Stimulated activated CD4-positive, alpha-beta T cell treated with anti-CD3 and anti-CD28 coated beads, TNF-alpha, amount 100 ng/mL, for 4 hours (primary cell): ENCODE data around the gene GGA1.

Experiments used
- DNase-seq, 3 experiments: peaks; one replicate each; pipeline ENCODE4 v3.0.0-alpha.2; 2020; ENCODE audit warnings: low read depth in 3 of 3

The GGA1 gene

DNA sequence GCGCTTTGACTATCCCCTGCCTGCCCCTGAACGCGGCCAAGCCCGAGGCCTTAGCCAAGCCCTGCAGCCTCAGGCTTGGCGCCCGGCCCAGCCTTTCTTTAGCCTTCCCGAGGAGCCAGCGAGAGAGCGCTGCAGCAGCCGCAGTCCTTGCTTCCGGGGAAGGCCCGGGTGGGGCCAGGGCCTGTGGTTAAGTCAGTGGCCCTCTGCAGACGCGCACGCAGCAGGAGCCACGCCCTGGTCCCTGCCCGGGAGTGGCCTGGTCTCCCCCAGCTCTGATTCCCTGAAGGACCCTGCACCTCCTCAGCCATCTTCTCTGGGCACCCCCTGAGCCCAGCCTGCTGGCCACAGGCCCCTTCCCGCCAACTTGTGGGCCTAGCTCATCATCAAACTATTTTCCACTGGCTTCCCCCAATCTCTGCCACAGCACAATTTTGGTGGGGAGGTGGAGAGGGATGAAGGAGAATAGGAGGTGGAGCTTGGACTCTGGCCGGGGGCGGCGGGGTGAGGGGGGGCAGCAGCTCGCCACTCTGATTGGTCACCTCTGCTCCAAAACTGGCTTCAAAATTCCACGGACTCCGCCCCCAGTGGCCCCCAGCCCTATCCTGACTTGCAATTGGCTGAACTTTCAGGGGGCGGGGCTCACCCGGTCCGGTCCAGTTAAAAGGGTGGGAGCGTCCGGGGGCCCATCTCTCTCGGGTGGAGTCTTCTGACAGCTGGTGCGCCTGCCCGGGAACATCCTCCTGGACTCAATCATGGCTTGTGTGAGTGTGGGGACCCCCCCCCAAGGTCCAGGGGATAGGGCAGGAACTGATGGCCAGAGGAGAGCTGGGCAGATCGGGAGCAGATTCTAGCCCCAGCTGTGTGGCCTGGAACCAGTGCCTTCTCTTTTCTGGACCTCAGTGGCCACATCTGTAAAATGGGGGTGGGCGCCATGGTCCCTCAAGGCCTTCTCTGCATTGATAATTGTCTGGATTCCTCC is 66.6 kb downstream of the GGA1 start, which contains the start of gene LGALS1:
Gene LGALS1, plus strand, starts transcription at position 686 of the 979 bp plus-strand sequence. Its CDS starts 67 bp downstream, at position 753.
- no peak for DNase-seq

DNA sequence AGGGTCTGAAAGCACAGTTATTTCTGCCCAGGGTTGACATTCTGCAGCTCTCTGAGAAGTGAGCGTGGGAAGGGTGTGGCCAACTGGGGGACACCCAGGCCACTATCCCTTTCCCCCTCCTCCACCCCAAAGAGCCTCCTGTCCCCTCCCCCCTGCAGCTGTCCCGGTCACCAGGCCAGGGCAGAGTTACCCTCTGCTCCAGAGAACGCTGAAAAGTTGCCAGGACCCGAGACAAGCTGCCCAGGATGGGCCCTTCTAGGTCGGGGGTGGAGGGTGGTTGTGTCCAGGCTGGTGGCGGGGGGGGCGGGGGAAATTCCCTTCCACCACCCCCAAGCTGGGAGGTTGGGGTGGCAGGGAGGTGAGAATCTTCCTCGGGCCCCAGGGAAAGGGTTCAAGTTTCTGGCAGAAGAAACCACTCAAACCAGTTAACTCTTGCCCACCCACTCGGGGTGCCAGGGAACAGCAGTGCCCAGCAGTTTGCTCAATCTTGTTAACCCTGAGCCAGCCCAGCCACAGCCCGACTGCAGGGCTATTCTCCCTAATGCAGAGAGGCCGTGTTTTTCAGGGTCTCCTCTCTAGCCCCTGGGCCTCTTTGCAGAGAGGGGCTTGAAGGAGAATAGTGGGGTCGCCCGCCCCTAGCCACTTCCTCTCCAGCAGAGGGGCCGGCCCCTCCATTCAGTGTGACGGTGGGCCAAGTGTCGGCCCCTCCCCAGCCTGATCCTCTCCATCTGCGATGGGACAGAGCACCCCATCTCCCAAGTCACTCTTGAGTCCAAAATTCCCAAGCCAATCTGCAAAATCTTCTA is 67.5 kb downstream of the GGA1 start:
- DNase-seq: no peak

DNA sequence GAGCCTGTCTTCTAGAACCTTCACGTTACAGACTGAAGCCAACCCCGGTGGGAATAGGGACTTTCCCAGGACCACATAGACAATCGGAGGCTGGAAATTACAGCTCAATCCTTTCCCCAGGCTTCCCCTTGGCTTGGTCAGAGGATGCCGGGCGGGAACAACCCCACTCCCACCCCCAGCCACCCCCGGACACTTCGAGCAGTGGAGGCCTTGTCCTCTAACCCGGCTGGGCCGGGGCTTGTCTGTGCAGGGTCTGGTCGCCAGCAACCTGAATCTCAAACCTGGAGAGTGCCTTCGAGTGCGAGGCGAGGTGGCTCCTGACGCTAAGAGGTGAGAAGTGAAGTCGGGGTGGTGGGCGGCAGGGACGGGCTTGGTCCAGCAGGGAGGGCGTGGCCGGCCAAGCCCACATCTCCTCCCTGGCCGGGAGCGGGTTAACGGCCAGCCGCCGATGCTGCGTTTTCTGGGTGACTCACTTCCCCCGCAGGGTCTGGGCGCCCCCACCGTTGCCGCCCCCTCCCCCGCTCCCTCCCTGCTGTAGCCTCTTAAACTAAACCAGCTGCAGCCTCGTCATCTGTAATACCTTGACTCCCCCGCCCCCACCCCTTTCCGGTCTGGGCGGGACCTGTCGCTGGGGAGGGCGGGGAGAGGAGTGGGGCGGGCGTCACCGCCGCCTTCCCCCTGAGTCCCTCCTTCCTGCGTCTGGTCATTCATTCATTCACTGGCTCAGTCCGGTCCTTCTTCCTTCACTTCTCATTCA is 68.3 kb downstream of the GGA1 start:
- DNase-seq: peak; percentile 83 to 92 (median 91)

DNA sequence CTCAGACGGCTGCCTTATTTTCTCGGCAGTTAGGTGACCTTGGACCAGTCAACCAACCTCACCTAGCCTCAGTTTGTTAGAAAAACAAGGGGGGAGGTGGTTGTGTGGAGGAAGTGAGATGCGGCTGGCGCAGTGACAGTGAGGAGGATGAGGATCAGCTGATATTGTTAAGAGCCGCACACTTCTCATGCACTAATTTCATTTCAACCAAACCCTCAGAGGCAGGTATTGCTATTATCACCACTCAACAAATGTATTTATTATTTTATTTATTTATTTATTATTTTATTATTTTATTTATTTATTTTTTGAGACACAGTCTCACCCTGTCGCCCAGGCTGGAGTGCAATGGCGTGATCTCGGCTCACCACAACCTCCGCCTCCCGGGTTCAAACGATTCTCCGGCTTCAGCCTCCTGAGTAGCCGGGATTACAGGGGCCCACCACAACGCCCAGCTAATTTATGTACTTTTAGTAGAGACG is 68.9 kb downstream of the GGA1 start:
- DNase-seq: no peak

DNA sequence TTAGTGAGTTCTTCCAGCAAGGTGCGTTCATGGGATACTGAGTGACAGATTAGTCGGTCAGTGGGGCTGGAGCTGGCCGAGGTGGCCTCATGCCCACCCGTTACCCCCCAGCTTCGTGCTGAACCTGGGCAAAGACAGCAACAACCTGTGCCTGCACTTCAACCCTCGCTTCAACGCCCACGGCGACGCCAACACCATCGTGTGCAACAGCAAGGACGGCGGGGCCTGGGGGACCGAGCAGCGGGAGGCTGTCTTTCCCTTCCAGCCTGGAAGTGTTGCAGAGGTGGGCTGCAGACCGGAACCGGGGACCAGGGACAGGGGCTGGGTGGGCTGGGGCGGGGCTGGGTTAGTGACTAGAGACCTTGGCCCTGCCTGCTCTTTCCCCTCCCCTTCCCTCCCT is 69.7 kb downstream of the GGA1 start:
- no peak for DNase-seq

DNA sequence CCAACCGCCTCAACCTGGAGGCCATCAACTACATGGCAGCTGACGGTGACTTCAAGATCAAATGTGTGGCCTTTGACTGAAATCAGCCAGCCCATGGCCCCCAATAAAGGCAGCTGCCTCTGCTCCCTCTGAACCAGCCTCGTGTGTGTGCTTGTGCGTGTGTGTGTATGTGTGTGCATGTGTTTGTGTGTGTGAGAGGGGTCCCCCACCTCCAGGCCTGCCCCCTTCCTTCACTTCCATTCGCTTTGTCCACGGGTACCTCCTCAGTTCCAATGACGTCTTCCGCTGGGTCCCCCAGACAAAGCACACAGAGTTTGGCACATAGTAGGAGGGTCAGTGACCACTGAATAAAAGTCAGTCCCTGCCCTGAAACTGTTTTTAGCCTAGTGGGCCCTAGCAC is 71.0 kb downstream of the GGA1 start:
- no peak for DNase-seq

DNA sequence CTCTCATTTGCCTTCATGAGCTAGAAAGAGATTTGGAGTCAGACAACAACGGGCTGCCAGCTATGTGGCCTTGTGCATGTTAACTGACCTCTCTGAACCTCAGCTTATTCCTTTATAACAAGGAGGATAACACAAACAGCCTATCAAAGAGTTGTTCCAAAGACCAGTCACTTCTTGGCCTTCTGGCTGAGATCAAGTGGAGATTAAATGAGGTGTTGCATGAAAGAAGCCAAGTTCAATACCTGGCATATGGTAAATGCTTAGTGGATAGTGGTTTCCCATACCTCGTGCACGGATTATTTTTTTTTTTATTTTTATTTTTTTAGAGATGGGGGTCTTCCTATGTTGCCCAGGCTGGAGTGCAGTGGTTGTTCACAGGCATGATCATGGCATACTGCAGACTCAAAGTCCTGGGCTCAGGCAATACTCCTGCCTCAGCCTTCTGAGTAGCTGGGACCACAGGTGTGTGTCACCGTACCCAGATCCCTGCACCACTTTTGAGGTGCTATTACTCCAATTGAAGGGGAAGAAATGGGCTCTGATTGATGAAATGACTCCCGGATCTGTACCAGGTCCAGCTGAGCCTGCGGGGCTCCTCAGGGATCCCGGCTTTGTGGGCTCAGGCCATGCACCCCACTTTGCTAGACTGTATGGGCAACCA is 71.7 kb downstream of the GGA1 start:
- DNase-seq: no peak

DNA sequence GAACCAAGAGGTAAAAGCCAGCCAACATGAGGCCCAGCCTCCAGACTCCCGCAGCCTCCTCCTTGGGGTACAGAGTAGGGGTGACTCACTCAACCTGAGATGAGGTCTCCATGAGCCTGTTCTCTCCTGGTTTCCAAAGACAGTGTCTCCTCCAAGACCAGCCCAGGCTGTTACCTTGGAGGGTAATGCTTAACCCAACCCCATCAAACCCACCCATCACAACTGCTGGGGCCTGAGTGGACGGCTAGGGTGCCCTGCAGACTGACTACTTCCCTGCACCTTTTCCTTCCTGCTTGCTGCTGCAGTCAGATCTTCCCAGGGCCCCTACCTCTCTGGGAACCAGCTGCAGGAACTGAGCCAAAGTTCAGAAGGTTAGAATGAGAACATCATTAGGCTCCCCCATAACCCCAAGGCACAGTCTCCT is 72.4 kb downstream of the GGA1 start:
- DNase-seq: no peak

DNA sequence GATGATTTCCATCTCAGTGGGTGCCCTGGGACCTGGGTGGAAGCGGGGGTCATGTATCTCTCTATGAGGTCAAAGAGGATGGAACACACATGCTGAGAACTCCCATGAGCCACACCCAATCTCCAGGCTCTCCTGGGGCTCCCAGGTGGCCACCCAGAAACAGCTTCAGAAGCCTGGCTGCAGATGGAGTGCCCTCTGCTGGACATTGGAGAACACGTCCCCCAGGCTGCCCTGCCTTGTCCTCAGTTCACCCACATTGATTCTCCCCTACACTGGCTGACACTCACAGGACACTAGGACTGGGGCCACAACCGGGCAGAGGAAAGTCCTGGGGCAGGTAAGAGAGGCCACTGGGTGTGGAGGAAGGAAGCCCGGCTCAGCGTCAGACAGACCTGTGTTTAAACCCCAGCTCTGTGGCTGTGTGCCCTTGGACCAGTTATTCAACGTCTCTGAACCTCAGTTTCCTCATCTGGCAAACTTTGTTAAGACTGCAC is 73.0 kb downstream of the GGA1 start:
- DNase-seq: peak in 2 of 3 experiments; percentile 56 to 57
